HepG2 (cell line): ENCODE results near the gene ABCC2. TPM values are rescaled to one million over a fixed set of nuclear protein-coding genes. Genes with fewer than 3 reads are reported as not detected.

Experiments used
- ATAC-seq: fragments of 200-7000 bp; cut with Tn5 transposase; 3 replicates; pipeline ENCODE4 v1.9.1; 2020; ENCODE audit warnings: mild to moderate bottlenecking, moderate library complexity
- BruUV-seq: library from RNA; stranded (reverse); fragments of 400-500 nt; replicated peaks from 2 replicates; lab custom pipeline; 2021; lab: Mats Ljungman, UMichigan
- CTCF ChIA-PET: fragments of 300-600 bp; formaldehyde crosslinking; extraction: SDS; loops from one replicate; lab custom pipeline; 2021; ENCODE audit warnings: low total read pairs, inconsistent platforms, low intra/inter-chr PET ratio; lab: Yijun Ruan, JAX
- POLR2A ChIA-PET: fragments of 350-600 bp; sonication (Branson Sonifier 250); formaldehyde crosslinking; loops from one replicate; lab custom pipeline; 2020; ENCODE audit warnings: antibody characterized with exemption, inconsistent platforms; lab: Yijun Ruan, JAX
- DNase-seq: peaks from one replicate; pipeline ENCODE4 v3.0.0-alpha.2; 2015; ENCODE audit warnings: low spot score
- FAIRE-seq: peaks from 3 replicates; lab custom pipeline; 2011; peaks lifted over from hg19 to GRCh38; lab: Jason Lieb, UNC
- H2AFZ ChIP-seq: one replicate; pipeline ENCODE4 v1.6.1; 2011; ENCODE audit warnings: low read length, inconsistent platforms
- H3K27ac ChIP-seq: fragments of 300-600 bp; 3 replicates; pipeline ENCODE4 v1.8.0; 2011; ENCODE audit warnings: mixed run types, mild to moderate bottlenecking, mixed read lengths, low read length, inconsistent platforms; ENCODE audit not compliant: insufficient read depth; ENCODE audit errors: extremely low read length
- H3K27me3 ChIP-seq, 2 experiments: fragments of 200-600 bp in 1 of 2; 2 replicates in 1 of 2; 3 replicates in 1 of 2; pipeline versions ENCODE4 v1.6.0 to v1.8.0; 2011; ENCODE audit warnings: low read length in 2 of 2, mild to moderate bottlenecking in 2 of 2, moderate library complexity in 2 of 2, inconsistent platforms in 1 of 2; ENCODE audit not compliant: insufficient read depth in 2 of 2, control insufficient read depth in 1 of 2
- H3K36me3 ChIP-seq, 2 experiments: fragments of 200-600 bp in 1 of 2; replicated peaks in 1 of 2; 2 replicates in 1 of 2; 3 replicates in 1 of 2; pipeline versions ENCODE4 v1.5.1 to v1.8.0; 2011; ENCODE audit warnings: low read length in 2 of 2, inconsistent platforms in 1 of 2; ENCODE audit not compliant: insufficient read depth in 2 of 2, control insufficient read depth in 1 of 2
- H3K4me1 ChIP-seq: 2 replicates; pipeline ENCODE4 v1.5.1; 2012; ENCODE audit warnings: low read length, inconsistent platforms; ENCODE audit not compliant: insufficient read depth
- H3K4me2 ChIP-seq: 2 replicates; pipeline ENCODE4 v1.6.0; 2011; ENCODE audit warnings: low read depth, low read length, inconsistent platforms
- H3K4me3 ChIP-seq, 3 experiments: fragments of 200-600 bp in 1 of 3; sonication (generic), shearing (Covaris generic) in 1 of 3; replicated peaks in 1 of 3; 2 replicates each; pipeline ENCODE4 v1.5.1; 2011 to 2016; ENCODE audit warnings: low read length in 3 of 3, inconsistent platforms in 2 of 3, low read depth in 2 of 3, mild to moderate bottlenecking in 2 of 3, control low read depth in 1 of 3, mixed read lengths in 1 of 3; ENCODE audit not compliant: insufficient read depth in 1 of 3
- H3K79me2 ChIP-seq: one replicate; pipeline ENCODE4 v1.6.1; 2011; ENCODE audit warnings: low read length, inconsistent platforms; ENCODE audit not compliant: insufficient read depth
- H3K9ac ChIP-seq: 2 replicates; pipeline ENCODE4 v1.6.0; 2011; ENCODE audit warnings: mild to moderate bottlenecking, low read depth, low read length, inconsistent platforms; ENCODE audit not compliant: insufficient read depth
- H3K9me3 ChIP-seq: 2 replicates; pipeline ENCODE4 v1.5.1; 2012; ENCODE audit warnings: mild to moderate bottlenecking, low read length
- H4K20me1 ChIP-seq: 2 replicates; pipeline ENCODE4 v1.6.0; 2011; ENCODE audit warnings: inconsistent platforms, mild to moderate bottlenecking, low read length, moderate library complexity; ENCODE audit not compliant: insufficient read depth
- ERF ChIP-seq: IDR thresholded peaks from 2 replicates; pipeline ENCODE4 v1.6.1; 2018; ENCODE audit warnings: missing biosample characterization, missing genetic modification reagents
- NRL ChIP-seq: sonication (generic); formaldehyde crosslinking; IDR thresholded peaks from 2 replicates; pipeline ENCODE4 v1.5.0; 2020; ENCODE audit warnings: missing genetic modification reagents, mild to moderate bottlenecking, moderate library complexity, borderline replicate concordance
- RBM22 ChIP-seq: fragments of 200-400 bp; formaldehyde crosslinking; optimal IDR thresholded peaks from 2 replicates; pipeline ENCODE3; 2017; ENCODE audit warnings: mild to moderate bottlenecking, low read length, moderate library complexity
- TCF7 ChIP-seq: sonication (generic); IDR thresholded peaks from 2 replicates; pipeline ENCODE4 v1.6.1; 2016; ENCODE audit warnings: antibody characterized with exemption, low read depth
- ZKSCAN1 ChIP-seq: fragments of 150-350 bp; IDR thresholded peaks from 2 replicates; pipeline ENCODE4 v1.6.1; 2014; ENCODE audit warnings: low read length
- ZNF549 ChIP-seq: sonication (generic); formaldehyde crosslinking; IDR thresholded peaks from 2 replicates; pipeline ENCODE4 v1.5.0; 2020; ENCODE audit warnings: missing genetic modification reagents
- ZNF558 ChIP-seq: sonication (generic); formaldehyde crosslinking; IDR thresholded peaks from 2 replicates; pipeline ENCODE4 v1.9.0; 2022; ENCODE audit warnings: mild to moderate bottlenecking, missing genetic modification reagents, borderline replicate concordance
- ZNF569 ChIP-seq: sonication (generic); formaldehyde crosslinking; IDR thresholded peaks from 2 replicates; pipeline ENCODE4 v1.5.0; 2020; ENCODE audit warnings: mild to moderate bottlenecking, missing genetic modification reagents, moderate library complexity, borderline replicate concordance
- ZNF629 ChIP-seq: sonication (generic); formaldehyde crosslinking; conservative IDR thresholded peaks from 2 replicates; pipeline ENCODE4 v1.5.0; 2020; ENCODE audit warnings: missing genetic modification reagents
- ZNF775 ChIP-seq: sonication (generic); formaldehyde crosslinking; IDR thresholded peaks from 2 replicates; pipeline ENCODE4 v1.4.0; 2020; ENCODE audit warnings: missing genetic modification reagents, mild to moderate bottlenecking, moderate library complexity, borderline replicate concordance
- WGBS: methylation state at CpG from one replicate; pipeline ENCODE4 v1.1.6; 2017; ENCODE audit warnings: low lambda C conversion rate; 5-methylcytosine and 5-hydroxymethylcytosine counted together
- in situ Hi-C: cut with HindIII; loops from 2 replicates; pipeline ENCODE4 v1.10.0; 2017; ENCODE audit warnings: low pct_unique_long_range_greater_than_20kb; ENCODE audit not compliant: extremely low pct_ligation_motif_present
- intact Hi-C: fragments of 100-400 bp; cut with micrococcal nuclease; formaldehyde crosslinking; loops from one replicate; pipeline ENCODE4 v1.10.0; 2022; ENCODE audit not compliant: unreplicated experiment
- polyA plus RNA-seq, 8 experiments: library from polyadenylated mRNA; depleted of rRNA in 3 of 8; stranded (reverse) in 7 of 8; unstranded in 1 of 8; fragments of >200 nt; fragmentation: Illumina TruSeq in 4 of 8; extraction: Trizol in 4 of 8; gene quantifications; 2 replicates each; pipeline versions ENCODE4 v1.2.1 to v1.2.3, GENCODE V29; 2011 to 2016; ENCODE audit warnings: low read depth in 4 of 8, missing spikeins in 1 of 8, mixed read lengths in 1 of 8; ENCODE audit not compliant: insufficient read depth in 1 of 8
- total RNA-seq, 5 experiments: library from RNA; depleted of rRNA; stranded (reverse); fragments of >200 nt; fragmentation: Illumina TruSeq; extraction: Trizol; gene quantifications; 2 replicates each; pipeline ENCODE4 v1.2.3, GENCODE V29; 2016; ENCODE audit warnings: low read depth in 1 of 5
- TF ChIP-seq, protein P1 (sequence below): IDR thresholded peaks from 2 replicates; pipeline ENCODE4 v1.4.0; 2020; ENCODE audit warnings: mild to moderate bottlenecking, missing genetic modification reagents
- TF ChIP-seq, protein P2 (sequence below): sonication (generic); formaldehyde crosslinking; IDR thresholded peaks from 2 replicates; pipeline ENCODE4 v1.8.1; 2023; ENCODE audit warnings: mild to moderate bottlenecking, inconsistent platforms, moderate library complexity, missing genetic modification reagents, borderline replicate concordance

Gene ABCC2
- total and polyA plus RNA-seq, 2 of the 13 experiments (the other 11 are each of a cell fraction or from before 2014, with no cell fraction given), result 181 to 497 TPM

GRCh38 chr10:99844433-99844955, 62.1 kb downstream of the ABCC2 start:
- FAIRE-seq, result no peak
- H3K9me3 ChIP-seq, result no peaks in the 10 kb centered on the region
- no peak overlapping the region for H3K4me2 ChIP-seq
- 89% methylated on average over 6 of the region's 6 CpGs for WGBS
- ChIA-PET CTCF (interaction anchor here (1.2 to 1.9 kb wide), 2 partner anchors 166 to 202 kb away, joined by 3 to 7 read pairs; no protein-coding TSS in a partner anchor), POLR2A (interaction anchor here (1.3 to 1.5 kb wide), 2 partner anchors 15 to 112 kb away, joined by 3 read pairs; partner anchors contain the start of gene CUTC)
- intact Hi-C loops, result no loop called here
- no peak for TF ChIP-seq TCF7
- TF ChIP-seq RBM22, result peak; percentile 86
- ATAC-seq, result no peak; the same call in 2 of the 3 replicates
- H4K20me1 ChIP-seq, result peaks cover 5% of the 10 kb centered on the region; the same call in 1 of the 2 replicates
- H3K36me3 ChIP-seq, result peaks cover 35 to 75% of the 10 kb centered on the region in 2 experiments
- no peak overlapping the region for H3K9ac ChIP-seq
- in situ Hi-C loops, result no loop called here
- H3K27me3 ChIP-seq, result no peaks in the 10 kb centered on the region
- BruUV-seq, result no TSS peak
- no peak for DNase-seq
- H3K79me2 ChIP-seq, result no peaks in the 10 kb centered on the region
- H3K4me1 ChIP-seq, result peaks cover 37% of the 10 kb centered on the region
- no peak overlapping the region for H3K27ac ChIP-seq
- H3K4me3 ChIP-seq, result no peak overlapping the region
- no peak overlapping the region for H2AFZ ChIP-seq

GRCh38 chr10:99845837-99846382, 63.5 kb downstream of the ABCC2 start:
- H3K9me3 ChIP-seq, result no peaks in the 10 kb centered on the region
- peaks cover 51% of the 10 kb centered on the region for H3K4me1 ChIP-seq
- H4K20me1 ChIP-seq, result peaks cover 5% of the 10 kb centered on the region; the same call in 1 of the 2 replicates
- CTCF ChIA-PET, result interaction anchor here (1.0 to 1.9 kb wide), 5 partner anchors 14 to 255 kb away, joined by 3 to 7 read pairs (median 3); no protein-coding TSS in a partner anchor
- no peaks in the 10 kb centered on the region for H3K27me3 ChIP-seq
- in situ Hi-C loops, result no loop called here
- POLR2A ChIA-PET, result interaction anchor here (0.6 to 1.5 kb wide), 4 partner anchors 14 to 256 kb away, joined by 3 to 4 read pairs (median 3); partner anchors contain the start of gene CUTC
- peaks cover 40 to 88% of the 10 kb centered on the region in 2 experiments for H3K36me3 ChIP-seq
- FAIRE-seq, result peak; percentile 82
- intact Hi-C loops, result no loop called here
- WGBS, result 70% methylated on average over 18 of the region's 18 CpGs
- peak; percentile 80 for DNase-seq
- peak overlapping the region; percentile 12 for H3K27ac ChIP-seq
- H3K79me2 ChIP-seq, result no peaks in the 10 kb centered on the region
- no peak overlapping the region for H2AFZ ChIP-seq
- H3K9ac ChIP-seq, result no peak overlapping the region
- H3K4me2 ChIP-seq, result no peak overlapping the region
- no peak overlapping the region for H3K4me3 ChIP-seq
- peak; percentile 57 for ATAC-seq
- no TSS peak for BruUV-seq
- TF ChIP-seq NRL (no peak), ZNF569 (CRISPR knock-in tag) (no peak), ZNF549 (CRISPR knock-in tag) (no peak), ZNF629 (CRISPR knock-in tag) (no peak), ZNF775 (CRISPR knock-in tag) (no peak), ZKSCAN1 (0 out of 2 replicates have a peak, but pooled peaks have one; percentile 22), ZNF558 (CRISPR knock-in tag) (no peak), ERF (CRISPR knock-in tag) (0 out of 2 replicates have a peak, but pooled peaks have one; percentile 17)
- TF ChIP-seq, protein P1, sequence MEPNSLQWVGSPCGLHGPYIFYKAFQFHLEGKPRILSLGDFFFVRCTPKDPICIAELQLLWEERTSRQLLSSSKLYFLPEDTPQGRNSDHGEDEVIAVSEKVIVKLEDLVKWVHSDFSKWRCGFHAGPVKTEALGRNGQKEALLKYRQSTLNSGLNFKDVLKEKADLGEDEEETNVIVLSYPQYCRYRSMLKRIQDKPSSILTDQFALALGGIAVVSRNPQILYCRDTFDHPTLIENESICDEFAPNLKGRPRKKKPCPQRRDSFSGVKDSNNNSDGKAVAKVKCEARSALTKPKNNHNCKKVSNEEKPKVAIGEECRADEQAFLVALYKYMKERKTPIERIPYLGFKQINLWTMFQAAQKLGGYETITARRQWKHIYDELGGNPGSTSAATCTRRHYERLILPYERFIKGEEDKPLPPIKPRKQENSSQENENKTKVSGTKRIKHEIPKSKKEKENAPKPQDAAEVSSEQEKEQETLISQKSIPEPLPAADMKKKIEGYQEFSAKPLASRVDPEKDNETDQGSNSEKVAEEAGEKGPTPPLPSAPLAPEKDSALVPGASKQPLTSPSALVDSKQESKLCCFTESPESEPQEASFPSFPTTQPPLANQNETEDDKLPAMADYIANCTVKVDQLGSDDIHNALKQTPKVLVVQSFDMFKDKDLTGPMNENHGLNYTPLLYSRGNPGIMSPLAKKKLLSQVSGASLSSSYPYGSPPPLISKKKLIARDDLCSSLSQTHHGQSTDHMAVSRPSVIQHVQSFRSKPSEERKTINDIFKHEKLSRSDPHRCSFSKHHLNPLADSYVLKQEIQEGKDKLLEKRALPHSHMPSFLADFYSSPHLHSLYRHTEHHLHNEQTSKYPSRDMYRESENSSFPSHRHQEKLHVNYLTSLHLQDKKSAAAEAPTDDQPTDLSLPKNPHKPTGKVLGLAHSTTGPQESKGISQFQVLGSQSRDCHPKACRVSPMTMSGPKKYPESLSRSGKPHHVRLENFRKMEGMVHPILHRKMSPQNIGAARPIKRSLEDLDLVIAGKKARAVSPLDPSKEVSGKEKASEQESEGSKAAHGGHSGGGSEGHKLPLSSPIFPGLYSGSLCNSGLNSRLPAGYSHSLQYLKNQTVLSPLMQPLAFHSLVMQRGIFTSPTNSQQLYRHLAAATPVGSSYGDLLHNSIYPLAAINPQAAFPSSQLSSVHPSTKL, result peak; percentile 15; the same call in 1 of the 2 replicates
- TF ChIP-seq, protein P2, sequence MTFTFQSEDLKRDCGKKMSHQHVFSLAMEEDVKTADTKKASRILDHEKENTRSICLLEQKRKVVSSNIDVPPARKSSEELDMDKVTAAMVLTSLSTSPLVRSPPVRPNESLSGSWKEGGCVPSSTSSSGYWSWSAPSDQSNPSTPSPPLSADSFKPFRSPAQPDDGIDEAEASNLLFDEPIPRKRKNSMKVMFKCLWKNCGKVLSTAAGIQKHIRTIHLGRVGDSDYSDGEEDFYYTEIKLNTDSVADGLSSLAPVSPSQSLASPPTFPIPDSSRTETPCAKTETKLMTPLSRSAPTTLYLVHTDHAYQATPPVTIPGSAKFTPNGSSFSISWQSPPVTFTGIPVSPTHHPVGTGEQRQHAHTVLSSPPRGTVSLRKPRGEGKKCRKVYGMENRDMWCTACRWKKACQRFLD, result no peak
